MM.1S (cell line): ENCODE data around the gene FFAR2.

Experiments
- DNase-seq: peaks from one replicate; pipeline ENCODE4 v3.0.0-alpha.2; 2015
- H2AFZ ChIP-seq: fragments of 300-600 bp; sonication (generic); 2 replicates; pipeline ENCODE4 v1.6.0; 2016; ENCODE audit warnings: antibody characterized with exemption, low read length
- H3F3A ChIP-seq: fragments of 300-600 bp; sonication (generic); 2 replicates; pipeline ENCODE4 v1.6.1; 2016; ENCODE audit warnings: mild to moderate bottlenecking, antibody characterized with exemption, low read length, moderate library complexity, mixed read lengths; ENCODE audit not compliant: insufficient read depth
- H3K27ac ChIP-seq: fragments of 300-600 bp; sonication (generic); 2 replicates; pipeline ENCODE4 v1.5.1; 2016; ENCODE audit warnings: mild to moderate bottlenecking, low read length
- H3K27me3 ChIP-seq: fragments of 300-600 bp; sonication (generic); replicated peaks from 2 replicates; pipeline ENCODE4 v1.6.0; 2016; ENCODE audit warnings: low read length; ENCODE audit not compliant: insufficient read depth
- H3K36me3 ChIP-seq: fragments of 300-600 bp; sonication (generic); replicated peaks from 2 replicates; pipeline ENCODE4 v1.6.1; 2016; ENCODE audit warnings: mild to moderate bottlenecking, low read length, mixed read lengths; ENCODE audit not compliant: insufficient read depth
- H3K4me1 ChIP-seq: fragments of 300-600 bp; sonication (generic); 2 replicates; pipeline ENCODE4 v1.6.1; 2016; ENCODE audit warnings: low read length, mixed read lengths
- H3K4me2 ChIP-seq: fragments of 300-600 bp; sonication (generic); 2 replicates; pipeline ENCODE4 v1.6.0; 2016; ENCODE audit warnings: low read depth, low read length
- H3K4me3 ChIP-seq: fragments of 300-600 bp; sonication (generic); 2 replicates; pipeline ENCODE4 v1.5.1; 2016; ENCODE audit warnings: low read length, mixed read lengths
- H3K79me2 ChIP-seq: fragments of 300-600 bp; sonication (generic); 2 replicates; pipeline ENCODE4 v1.6.1; 2016; ENCODE audit warnings: mixed run types, low read length, mixed read lengths
- H3K9ac ChIP-seq: fragments of 300-600 bp; sonication (generic); 2 replicates; pipeline ENCODE4 v1.6.1; 2016; ENCODE audit warnings: low read length, mixed read lengths
- H3K9me2 ChIP-seq: fragments of 300-600 bp; sonication (generic); replicated peaks from 2 replicates; pipeline ENCODE4 v1.6.1; 2016; ENCODE audit warnings: mild to moderate bottlenecking, low read length, mixed read lengths; ENCODE audit not compliant: insufficient read depth
- H3K9me3 ChIP-seq: fragments of 300-600 bp; sonication (generic); replicated peaks from 2 replicates; pipeline ENCODE4 v1.6.1; 2016; ENCODE audit warnings: mild to moderate bottlenecking, low read length, mixed read lengths; ENCODE audit not compliant: insufficient read depth
- H4K20me1 ChIP-seq: fragments of 300-600 bp; sonication (generic); 2 replicates; pipeline ENCODE4 v1.6.1; 2016; ENCODE audit warnings: mild to moderate bottlenecking, low read length, moderate library complexity, mixed read lengths; ENCODE audit not compliant: insufficient read depth
- EZH2 ChIP-seq: fragments of 300-600 bp; sonication (generic); optimal IDR thresholded peaks from 2 replicates; pipeline ENCODE3; 2017; ENCODE audit warnings: low read depth, mild to moderate bottlenecking, antibody characterized with exemption, low read length, mixed read lengths
- EZH2phosphoT487 ChIP-seq: fragments of 300-600 bp; sonication (generic); IDR thresholded peaks from 2 replicates; pipeline ENCODE4 v1.6.1; 2018; ENCODE audit warnings: antibody characterized with exemption, low read length
- TF ChIP-seq, protein P1 (sequence below): fragments of 300-600 bp; sonication (generic); IDR thresholded peaks from 2 replicates; pipeline ENCODE4 v1.5.1; 2016; ENCODE audit warnings: antibody characterized with exemption, low read length, mixed read lengths

FFAR2 gene

DNA sequence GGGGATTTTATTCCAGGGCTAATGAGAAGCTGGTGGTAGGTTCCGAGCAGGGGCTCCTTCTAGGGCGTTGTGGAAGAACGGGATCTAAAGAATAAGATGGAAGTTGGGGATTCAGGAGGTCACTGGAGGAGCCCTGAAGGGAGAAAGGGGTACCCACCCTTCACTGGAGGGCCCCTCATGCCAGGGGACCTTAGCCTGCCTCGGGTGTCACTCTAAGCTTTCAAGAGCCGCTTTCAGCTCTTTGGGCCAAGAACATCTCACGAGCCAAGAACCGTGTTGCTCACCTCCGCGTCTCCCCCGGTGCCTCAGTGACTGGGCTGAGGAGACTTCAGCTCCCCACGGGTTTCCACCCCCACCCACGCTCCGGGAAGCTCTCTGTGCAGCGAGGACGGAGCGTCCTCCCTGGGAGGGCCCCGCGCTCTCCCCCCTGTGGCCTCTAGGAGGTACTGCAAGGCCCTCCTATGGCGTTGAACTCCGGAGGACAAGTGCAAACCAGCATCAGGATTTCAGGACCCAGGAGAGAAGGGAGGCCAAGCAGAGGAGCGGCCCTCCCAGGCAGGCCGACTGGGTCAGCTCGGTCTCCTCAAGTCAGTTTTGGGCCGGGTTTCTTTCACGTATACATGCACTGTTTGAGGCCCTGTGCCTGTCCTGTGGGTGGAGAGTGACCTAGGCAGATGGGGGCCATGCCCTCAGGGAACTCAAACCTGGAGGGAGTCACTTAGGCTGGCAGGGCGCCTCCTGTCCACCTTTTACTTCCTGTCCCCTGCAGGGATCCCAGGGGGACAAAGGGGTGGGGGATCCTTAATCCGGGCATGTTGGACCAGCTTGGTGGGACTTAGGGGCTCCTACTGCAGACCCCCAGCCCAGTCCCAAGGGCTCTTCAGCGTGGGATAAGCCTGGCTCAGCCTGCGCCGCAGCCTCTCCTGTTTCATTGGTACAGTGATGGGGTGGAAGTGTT is 47.3 kb downstream of the FFAR2 start:
- TF ChIP-seq EZH2 = no peak
- TF ChIP-seq EZH2phosphoT487 = no peak
- TF ChIP-seq, protein P1, sequence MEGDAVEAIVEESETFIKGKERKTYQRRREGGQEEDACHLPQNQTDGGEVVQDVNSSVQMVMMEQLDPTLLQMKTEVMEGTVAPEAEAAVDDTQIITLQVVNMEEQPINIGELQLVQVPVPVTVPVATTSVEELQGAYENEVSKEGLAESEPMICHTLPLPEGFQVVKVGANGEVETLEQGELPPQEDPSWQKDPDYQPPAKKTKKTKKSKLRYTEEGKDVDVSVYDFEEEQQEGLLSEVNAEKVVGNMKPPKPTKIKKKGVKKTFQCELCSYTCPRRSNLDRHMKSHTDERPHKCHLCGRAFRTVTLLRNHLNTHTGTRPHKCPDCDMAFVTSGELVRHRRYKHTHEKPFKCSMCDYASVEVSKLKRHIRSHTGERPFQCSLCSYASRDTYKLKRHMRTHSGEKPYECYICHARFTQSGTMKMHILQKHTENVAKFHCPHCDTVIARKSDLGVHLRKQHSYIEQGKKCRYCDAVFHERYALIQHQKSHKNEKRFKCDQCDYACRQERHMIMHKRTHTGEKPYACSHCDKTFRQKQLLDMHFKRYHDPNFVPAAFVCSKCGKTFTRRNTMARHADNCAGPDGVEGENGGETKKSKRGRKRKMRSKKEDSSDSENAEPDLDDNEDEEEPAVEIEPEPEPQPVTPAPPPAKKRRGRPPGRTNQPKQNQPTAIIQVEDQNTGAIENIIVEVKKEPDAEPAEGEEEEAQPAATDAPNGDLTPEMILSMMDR = peak; percentile 93
- H3K79me2 ChIP-seq = no peaks in the 10 kb centered on the region
- H3K4me3 ChIP-seq = peak overlapping the region; percentile 28; the same call in 1 of the 2 replicates
- no peaks in the 10 kb centered on the region for H3K9me3 ChIP-seq
- peak overlapping the region; percentile 73 for H3K4me2 ChIP-seq
- H3K4me1 ChIP-seq = 0 out of 2 replicates have a peak, but pooled peaks cover 3% of the 10 kb centered on the region
- no peaks in the 10 kb centered on the region for H3K36me3 ChIP-seq
- DNase-seq = peak; percentile 48
- no peak overlapping the region for H3K9ac ChIP-seq
- no peak overlapping the region for H3K27ac ChIP-seq
- no peaks in the 10 kb centered on the region for H3F3A ChIP-seq
- H3K9me2 ChIP-seq = no peaks in the 10 kb centered on the region
- H2AFZ ChIP-seq = no peak overlapping the region
- peaks cover 91% of the 10 kb centered on the region for H3K27me3 ChIP-seq
- H4K20me1 ChIP-seq = no peaks in the 10 kb centered on the region

DNA sequence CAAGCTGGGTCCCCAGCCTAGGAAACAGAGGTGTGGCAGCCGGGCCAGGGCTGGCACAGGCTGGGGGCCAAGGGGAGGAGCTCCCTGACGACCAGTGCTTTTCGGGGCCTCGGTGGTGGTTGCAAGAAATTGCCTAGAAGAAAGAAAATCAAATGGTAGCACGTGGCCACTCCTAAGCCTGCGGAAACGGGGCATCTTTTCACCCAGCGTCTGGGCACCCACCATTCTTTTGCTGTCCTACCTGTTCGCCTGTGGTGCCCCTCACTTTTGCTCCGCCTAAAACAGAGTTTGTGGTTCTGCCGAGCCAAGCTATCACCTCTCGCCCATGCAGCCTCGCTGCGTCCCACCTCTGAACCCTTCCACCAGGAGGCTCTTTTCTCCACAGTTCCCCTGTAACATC is 49.3 kb downstream of the FFAR2 start:
- no peaks in the 10 kb centered on the region for H4K20me1 ChIP-seq
- H3K27ac ChIP-seq = no peak overlapping the region
- H3K9me2 ChIP-seq = no peaks in the 10 kb centered on the region
- H3K36me3 ChIP-seq = no peaks in the 10 kb centered on the region
- no peak for DNase-seq
- peaks cover 91% of the 10 kb centered on the region for H3K27me3 ChIP-seq
- no peaks in the 10 kb centered on the region for H3F3A ChIP-seq
- H3K9me3 ChIP-seq = no peaks in the 10 kb centered on the region
- TF ChIP-seq EZH2 (no peak), EZH2phosphoT487 (no peak)
- H2AFZ ChIP-seq = no peak overlapping the region
- no peak overlapping the region for H3K9ac ChIP-seq
- H3K4me1 ChIP-seq = 0 out of 2 replicates have a peak, but pooled peaks cover 3% of the 10 kb centered on the region
- H3K4me2 ChIP-seq = no peak overlapping the region
- no peak overlapping the region for H3K4me3 ChIP-seq
- no peaks in the 10 kb centered on the region for H3K79me2 ChIP-seq

DNA sequence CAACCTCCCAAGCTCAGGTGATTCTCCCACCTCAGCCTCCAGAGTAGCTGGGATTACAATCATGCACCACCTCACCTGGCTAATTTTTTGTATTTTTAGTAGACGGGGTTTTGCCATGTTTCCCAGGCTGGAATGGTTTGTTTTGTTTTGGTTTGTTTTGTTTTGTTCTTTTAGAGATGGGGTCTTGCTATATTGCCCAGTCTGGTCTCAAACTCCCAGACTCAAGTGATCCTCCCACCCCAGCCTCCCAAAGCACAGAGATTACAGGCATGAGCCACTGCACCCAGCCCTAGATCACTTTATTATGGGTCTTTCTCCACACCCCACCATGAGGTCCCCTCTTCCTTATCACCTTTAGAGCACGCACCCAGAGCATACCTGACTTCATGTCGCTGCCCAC is 50.2 kb downstream of the FFAR2 start:
- Histone ChIP-seq H4K20me1 (no peaks in the 10 kb centered on the region), H2AFZ (no peak overlapping the region), H3K79me2 (no peaks in the 10 kb centered on the region), H3K9ac (no peak overlapping the region), H3F3A (no peaks in the 10 kb centered on the region), H3K27ac (no peak overlapping the region), H3K9me2 (no peaks in the 10 kb centered on the region), H3K36me3 (no peaks in the 10 kb centered on the region), H3K4me2 (no peak overlapping the region), H3K27me3 (peaks cover 91% of the 10 kb centered on the region), H3K4me1 (0 out of 2 replicates have a peak, but pooled peaks cover 3% of the 10 kb centered on the region), H3K9me3 (no peaks in the 10 kb centered on the region), H3K4me3 (no peak overlapping the region)
- no peak for DNase-seq
- TF ChIP-seq, protein P1 = no peak
- TF ChIP-seq EZH2phosphoT487 = no peak
- TF ChIP-seq EZH2 = no peak
